DMS79 treated with DMSO at 0.1 percent for 48 hours (cell line): ENCODE data around the gene TRIM37.
"Not testable (repeated sequence)": the region's sequence is repeated elsewhere in the genome, so short reads cannot be mapped to it uniquely, and the experiment has no call there.

ENCODE experiments used
- DNase-seq: peaks from one replicate; lab custom pipeline; 2025; lab: John Stamatoyannopoulos, UW

The TRIM37 gene

DNA sequence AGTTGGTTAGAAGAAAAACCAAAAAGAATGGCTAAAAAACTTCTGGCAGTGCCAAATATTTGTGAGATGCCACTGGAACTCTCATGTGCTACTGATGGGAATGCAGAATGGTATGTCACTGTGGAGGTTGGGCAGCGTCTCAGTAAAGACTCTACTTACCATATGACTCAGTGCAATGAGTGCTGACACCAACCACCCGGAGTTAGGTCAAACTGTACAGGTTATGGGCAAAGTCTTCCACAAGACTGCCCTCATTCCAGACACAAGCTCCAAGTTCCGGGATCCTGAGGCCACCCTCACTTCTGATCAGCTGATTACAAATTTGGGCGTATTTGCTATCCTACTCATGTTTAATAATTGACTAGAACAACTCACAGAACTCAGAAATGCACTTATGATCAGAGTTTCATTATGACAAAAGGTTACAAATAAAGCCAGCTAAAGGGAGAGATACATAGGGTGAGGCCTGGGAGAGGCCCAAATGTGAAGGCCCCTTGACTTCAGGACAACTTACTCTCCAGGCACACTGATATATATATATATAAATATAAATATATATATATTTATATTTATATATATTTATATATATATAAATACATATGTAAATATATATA lies 114.9 kb downstream of the TRIM37 start:
- DNase-seq = no peak

DNA sequence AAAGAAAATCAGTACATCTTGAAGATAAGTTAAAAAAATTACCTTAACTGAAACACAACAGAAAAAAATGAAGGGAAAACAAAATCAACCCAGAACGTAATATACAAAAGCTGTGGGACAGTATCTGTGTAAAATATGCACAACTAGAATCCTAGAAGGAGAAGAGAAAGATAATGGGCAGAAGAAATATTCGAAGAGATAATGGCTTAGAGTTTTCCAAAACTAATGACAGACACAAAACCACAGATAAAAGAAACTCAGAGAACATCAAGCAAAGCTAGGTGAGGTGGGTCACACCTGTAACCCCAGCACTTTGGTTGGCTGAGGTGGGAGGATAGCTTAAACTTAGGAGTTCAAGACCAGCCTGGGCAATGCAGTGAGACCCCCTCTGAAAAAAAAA lies 117.1 kb downstream of the TRIM37 start:
- no peak for DNase-seq

DNA sequence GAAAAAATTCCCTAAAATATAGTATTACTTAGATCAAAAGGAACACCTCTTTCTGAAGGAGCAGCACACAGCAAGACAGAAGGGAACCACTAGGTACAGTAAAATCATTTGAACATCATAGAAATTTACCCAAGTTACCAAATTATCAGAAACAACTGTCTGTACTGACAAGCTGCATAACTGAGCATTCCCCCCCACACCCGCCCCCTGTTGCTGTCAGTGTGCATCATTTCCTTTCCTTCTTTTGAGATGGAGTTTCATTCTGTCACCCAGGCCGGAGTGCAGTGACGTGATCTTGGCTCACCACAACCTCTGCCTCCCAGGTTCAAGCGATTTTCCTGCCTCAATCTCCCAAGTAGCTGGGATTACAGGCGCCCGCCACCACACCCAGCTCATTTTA lies 120.7 kb downstream of the TRIM37 start:
- DNase-seq = no peak

GRCh38 chr17:58985367-58985766 lies 121.3 kb downstream of the TRIM37 start:
- no peak for DNase-seq

DNA sequence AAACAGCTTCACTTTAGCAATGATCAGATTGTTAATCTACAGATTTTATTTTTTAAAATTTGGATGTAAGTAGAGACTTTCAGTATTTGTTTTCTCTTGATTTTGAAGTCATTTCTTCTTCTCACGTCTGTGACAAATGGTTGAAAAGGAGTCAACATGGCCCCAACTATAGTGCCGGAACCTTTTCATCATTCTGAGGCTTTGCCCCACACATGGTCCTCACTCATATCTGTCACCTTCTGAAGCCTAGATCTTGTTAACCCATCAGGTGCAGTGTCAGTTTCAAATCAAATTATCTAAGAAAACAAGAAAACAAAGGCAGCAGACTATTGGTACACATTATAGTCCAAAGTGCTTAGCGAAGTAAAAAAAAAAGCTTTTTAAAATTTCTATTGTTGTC lies 124.1 kb downstream of the TRIM37 start:
- no peak for DNase-seq

GRCh38 chr17:58980706-58981481 lies 125.8 kb downstream of the TRIM37 start:
- DNase-seq = no peak

- DNase-seq = no peak
Observed at GRCh38 chr17:58976541-58976940, 130.1 kb downstream of the TRIM37 start.

DNA sequence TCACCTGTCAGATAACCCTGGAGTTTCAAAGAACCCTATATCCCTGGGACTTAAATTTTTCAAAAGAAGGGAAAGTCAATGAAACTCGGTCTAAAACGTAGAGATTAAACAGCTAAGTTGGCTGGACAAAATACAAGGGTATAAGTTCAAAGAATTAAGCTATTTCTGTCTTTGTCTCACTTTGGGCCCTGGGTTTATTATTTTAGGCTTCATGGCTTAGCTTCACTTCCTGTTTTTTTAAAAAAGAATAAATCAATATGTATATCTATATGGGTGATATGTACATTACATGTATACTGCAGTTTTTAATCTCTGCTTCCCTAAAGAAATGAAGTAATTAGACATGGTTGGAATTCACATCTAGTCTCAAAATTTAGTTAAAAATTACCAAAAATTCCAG lies 132.3 kb downstream of the TRIM37 start:
- DNase-seq = no peak

DNA sequence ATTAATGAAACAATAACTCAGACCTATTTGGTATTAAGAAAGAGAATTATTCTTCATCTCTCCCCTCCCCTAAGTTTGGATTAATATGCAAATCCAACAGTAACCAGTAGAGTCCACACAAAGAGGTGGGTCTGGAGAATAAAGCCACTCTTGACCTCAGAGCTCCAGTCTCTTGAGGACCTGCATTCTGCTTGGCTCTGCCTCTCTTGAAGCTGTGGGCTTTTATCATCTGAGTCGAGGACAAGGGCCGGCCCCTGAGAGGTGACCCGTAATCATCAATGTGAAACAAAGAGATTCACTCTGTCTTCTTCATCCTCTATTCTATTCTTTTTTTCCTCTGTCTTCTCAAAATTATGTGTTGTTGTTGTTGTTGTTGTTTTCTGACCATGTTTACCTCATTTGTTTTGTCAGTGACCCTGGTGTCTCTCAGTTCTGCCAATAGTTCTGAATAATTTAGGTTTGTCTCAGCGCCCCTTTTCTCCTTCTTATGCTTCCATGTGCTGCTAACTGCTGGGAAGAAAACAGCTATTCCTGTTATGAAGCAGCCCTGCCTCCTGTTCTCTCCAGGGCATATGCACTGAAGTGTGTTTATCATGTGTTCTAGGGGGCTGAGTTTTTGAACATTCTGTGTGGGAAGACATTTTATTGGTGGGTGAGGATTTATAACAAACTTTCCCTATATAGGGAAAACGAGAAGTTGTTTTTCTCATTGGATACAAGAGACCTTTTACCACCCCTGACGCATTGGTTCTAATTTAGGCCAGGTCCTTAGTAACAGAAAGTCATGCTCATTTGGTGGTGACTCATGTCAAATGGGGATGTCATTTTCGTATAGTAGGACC lies 135.8 kb downstream of the TRIM37 start:
- DNase-seq = no peak

- DNase-seq = no peak
Observed at GRCh38 chr17:58969612-58970011, 137.1 kb downstream of the TRIM37 start.

DNA sequence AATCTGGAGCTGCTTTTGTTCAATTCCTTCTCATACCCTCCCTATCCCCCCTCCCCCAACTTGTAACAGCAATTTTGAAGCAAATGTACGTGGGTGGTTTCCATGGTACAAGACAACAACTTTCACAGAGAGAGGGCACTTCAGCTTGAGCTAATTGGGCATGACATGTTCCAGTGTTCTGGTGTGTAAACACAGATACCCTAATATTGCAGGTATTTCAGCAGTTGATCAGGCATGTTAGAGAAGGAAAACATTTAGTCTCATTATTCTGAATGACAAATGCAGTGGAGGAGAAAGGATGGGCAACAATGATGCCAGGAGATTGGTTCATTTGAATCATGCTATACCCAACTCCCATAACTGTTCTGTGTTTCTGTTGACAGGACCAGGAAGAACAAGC lies 137.5 kb downstream of the TRIM37 start:
- peak; percentile 81 for DNase-seq

- DNase-seq = peak; percentile 56
Observed at GRCh38 chr17:58968426-58969061, 138.1 kb downstream of the TRIM37 start.

- DNase-seq = no peak
Observed at GRCh38 chr17:58966208-58966607, 140.5 kb downstream of the TRIM37 start.

GRCh38 chr17:58965221-58965620 lies 141.5 kb downstream of the TRIM37 start:
- DNase-seq = no peak

GRCh38 chr17:58960068-58960467 lies 146.6 kb downstream of the TRIM37 start:
- peak; percentile 38 for DNase-seq

DNA sequence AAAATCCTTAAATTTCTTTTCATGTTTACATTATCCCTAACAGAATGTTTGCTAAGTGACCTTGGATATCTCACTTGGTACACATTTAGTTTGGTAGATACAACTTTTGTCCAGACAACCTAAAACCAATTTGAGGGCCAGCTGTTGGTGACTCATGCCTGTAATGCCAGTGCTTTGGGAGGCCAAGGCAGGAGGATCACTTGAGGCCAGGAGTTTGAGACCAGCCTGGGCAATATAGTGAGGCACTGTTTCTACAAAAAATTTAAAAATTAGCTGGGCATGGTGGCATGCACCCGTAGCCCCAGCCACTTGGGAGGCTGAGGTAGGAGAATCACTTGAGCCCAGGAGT lies 149.0 kb downstream of the TRIM37 start:
- not testable (repeated sequence) for DNase-seq

- no peak for DNase-seq
Observed at GRCh38 chr17:58956997-58957724, 149.5 kb downstream of the TRIM37 start.

GRCh38 chr17:58954358-58954757 lies 152.3 kb downstream of the TRIM37 start:
- DNase-seq = not testable (repeated sequence)

DNA sequence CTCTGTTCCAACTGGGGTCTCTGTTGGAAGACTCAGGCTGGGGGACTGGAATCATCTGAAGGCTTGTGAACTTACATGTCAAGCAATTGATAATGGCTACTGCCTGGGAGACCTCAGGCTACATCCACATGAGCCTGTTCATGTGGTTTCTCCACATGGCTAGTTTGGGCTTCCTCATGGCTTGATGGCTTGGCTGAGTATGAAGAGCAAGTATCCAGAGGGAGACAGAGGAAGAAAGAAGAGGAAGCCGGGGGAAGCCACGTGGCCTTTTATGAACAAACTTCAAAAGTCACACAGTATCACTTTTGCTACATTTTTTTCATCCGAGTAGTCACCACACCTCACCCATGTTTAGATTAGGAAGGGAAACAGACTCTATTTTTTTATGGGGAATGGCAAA lies 158.9 kb downstream of the TRIM37 start:
- DNase-seq = no peak

- DNase-seq = no peak
Observed at GRCh38 chr17:58947411-58947810, 159.3 kb downstream of the TRIM37 start.

GRCh38 chr17:58944166-58944565 lies 162.5 kb downstream of the TRIM37 start:
- no peak for DNase-seq

DNA sequence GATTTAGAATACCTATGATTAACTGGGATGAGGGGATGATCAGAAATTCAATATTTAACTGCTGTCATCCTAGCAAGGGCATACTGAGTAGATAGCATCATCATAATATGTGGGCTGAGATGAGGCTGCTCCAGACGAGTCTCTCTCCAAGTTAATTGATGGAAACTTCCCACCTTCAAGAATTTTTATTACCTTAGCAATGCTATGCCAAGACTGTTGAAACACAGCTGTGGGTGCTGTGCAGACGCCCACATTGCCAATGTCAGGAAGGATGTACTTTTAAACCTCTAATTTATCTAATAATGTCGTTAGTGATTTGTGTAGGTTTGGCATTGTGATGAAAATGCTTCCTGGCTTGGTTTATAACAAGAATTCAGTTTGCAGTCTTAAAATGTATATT lies 170.4 kb downstream of the TRIM37 start:
- no peak for DNase-seq
